CD14-positive monocyte (primary cell): Measurements from ENCODE around the gene LPIN1. TPM values are rescaled to one million over a fixed set of nuclear protein-coding genes. Genes with fewer than 3 reads are reported as not detected.
"Not testable (repeated sequence)": the region's sequence is repeated elsewhere in the genome, so short reads cannot be mapped to it uniquely, and the experiment has no call there.

Experiments
- DNase-seq, 3 donors: peaks; one replicate each; pipeline ENCODE4 v3.0.0-alpha.2; 2011 to 2022
- H2AFZ ChIP-seq: 2 replicates; pipeline ENCODE4 v1.6.0; 2012; ENCODE audit warnings: mild to moderate bottlenecking, low read depth, low read length, inconsistent platforms; ENCODE audit not compliant: insufficient read depth, poor library complexity, severe bottlenecking
- H3K27ac ChIP-seq, 2 donors: 1 replicate in 1 of 2; 2 replicates in 1 of 2; pipeline ENCODE4 v1.5.1; 2012 to 2013; ENCODE audit warnings: low read length in 2 of 2, control low read depth in 1 of 2, inconsistent platforms in 1 of 2, low read depth in 1 of 2, mild to moderate bottlenecking in 1 of 2
- H3K27me3 ChIP-seq, 2 donors: one replicate each; pipeline versions ENCODE4 v1.6.0 to v1.6.1; 2011 to 2013; ENCODE audit warnings: low read length in 2 of 2; ENCODE audit not compliant: control insufficient read depth in 2 of 2, insufficient read depth in 2 of 2
- H3K36me3 ChIP-seq, 2 donors: replicated peaks in 1 of 2; 1 replicate in 1 of 2; 2 replicates in 1 of 2; pipeline versions ENCODE4 v1.5.1 to v1.6.1; 2012 to 2013; ENCODE audit warnings: low read length in 2 of 2, control low read depth in 1 of 2, inconsistent platforms in 1 of 2, mild to moderate bottlenecking in 1 of 2; ENCODE audit not compliant: insufficient read depth in 2 of 2, control insufficient read depth in 1 of 2
- H3K4me1 ChIP-seq, 2 donors: 1 replicate in 1 of 2; 2 replicates in 1 of 2; pipeline versions ENCODE4 v1.5.1 to v1.6.1; 2012 to 2013; ENCODE audit warnings: low read length in 2 of 2, control low read depth in 1 of 2, inconsistent platforms in 1 of 2, mild to moderate bottlenecking in 1 of 2, moderate library complexity in 1 of 2; ENCODE audit not compliant: insufficient read depth in 2 of 2, control insufficient read depth in 1 of 2
- H3K4me2 ChIP-seq: replicated peaks from 2 replicates; pipeline ENCODE3; 2012; ENCODE audit warnings: low read length, moderate library complexity, mild to moderate bottlenecking; ENCODE audit not compliant: poor library complexity, severe bottlenecking; ENCODE audit errors: extremely low read depth
- H3K4me3 ChIP-seq, 3 experiments: fragments of 200-600 bp in 1 of 3; sonication (generic) in 1 of 3; replicated peaks in 1 of 3; 1 replicate in 2 of 3; 2 replicates in 1 of 3; pipeline ENCODE4 v1.5.1; 2011 to 2013; ENCODE audit warnings: low read length in 3 of 3, mild to moderate bottlenecking in 3 of 3, control low read depth in 2 of 3, low read depth in 2 of 3, inconsistent platforms in 1 of 3, moderate library complexity in 1 of 3
- H3K79me2 ChIP-seq: 2 replicates; pipeline ENCODE4 v1.6.0; 2012; ENCODE audit warnings: mild to moderate bottlenecking, control low read depth, inconsistent platforms, low read length, moderate library complexity; ENCODE audit not compliant: insufficient read depth
- H3K9ac ChIP-seq: 2 replicates; pipeline ENCODE4 v1.6.0; 2017; ENCODE audit warnings: low read length, mild to moderate bottlenecking; ENCODE audit not compliant: insufficient read depth, poor library complexity, severe bottlenecking
- H3K9me3 ChIP-seq, 2 donors: replicated peaks in 1 of 2; 1 replicate in 1 of 2; 2 replicates in 1 of 2; pipeline versions ENCODE4 v1.5.1 to v1.6.1; 2012 to 2013; ENCODE audit warnings: low read length in 2 of 2, control low read depth in 1 of 2; ENCODE audit not compliant: control insufficient read depth in 1 of 2, insufficient read depth in 1 of 2
- H4K20me1 ChIP-seq: 2 replicates; pipeline ENCODE4 v1.6.0; 2012; ENCODE audit warnings: mild to moderate bottlenecking, low read length, control low read depth, moderate library complexity; ENCODE audit not compliant: insufficient read depth
- H3K27ac Mint-ChIP-seq, 7 donors: one replicate each; pipeline ENCODE4 v1.8.0; 2020; ENCODE audit warnings: mild to moderate bottlenecking in 7 of 7, mixed read lengths in 7 of 7, moderate library complexity in 6 of 7, inconsistent platforms in 2 of 7
- H3K27me3 Mint-ChIP-seq, 3 donors: one replicate each; pipeline ENCODE4 v1.8.0; 2021 to 2022; ENCODE audit warnings: low read depth in 3 of 3, mild to moderate bottlenecking in 3 of 3, mixed read lengths in 3 of 3, moderate library complexity in 3 of 3, inconsistent platforms in 1 of 3
- H3K36me3 Mint-ChIP-seq, 2 donors: one replicate each; pipeline ENCODE4 v1.8.0; 2020; ENCODE audit warnings: mixed read lengths in 2 of 2, inconsistent platforms in 1 of 2, mild to moderate bottlenecking in 1 of 2
- H3K4me1 Mint-ChIP-seq: one replicate; pipeline ENCODE4 v1.8.0; 2020; ENCODE audit warnings: mild to moderate bottlenecking, mixed read lengths
- H3K4me3 Mint-ChIP-seq, 2 donors: one replicate each; pipeline ENCODE4 v1.8.0; 2020; ENCODE audit warnings: mild to moderate bottlenecking in 2 of 2, mixed read lengths in 2 of 2, moderate library complexity in 1 of 2
- H3K9me3 Mint-ChIP-seq, 7 donors: one replicate each; pipeline ENCODE4 v1.8.0; 2020 to 2022; ENCODE audit warnings: mixed read lengths in 7 of 7, mild to moderate bottlenecking in 6 of 7, moderate library complexity in 6 of 7, inconsistent platforms in 2 of 7
- WGBS: methylation state at CpG from one replicate; pipeline ENCODE4 v1.1.5; 2013; ENCODE audit warnings: missing lambda C conversion rate; ENCODE audit not compliant: insufficient coverage; 5-methylcytosine and 5-hydroxymethylcytosine counted together
- intact Hi-C, 2 donors: fragments of 100-400 bp; cut with micrococcal nuclease; formaldehyde crosslinking; loops; one replicate each; pipeline versions ENCODE4 v1.15.0 to v1.15.1; 2023
- polyA plus RNA-seq, 3 donors: library from polyadenylated mRNA; depleted of rRNA in 1 of 3; unstranded in 2 of 3; stranded (reverse) in 1 of 3; fragments of 300-500 nt in 2 of 3; fragments of >200 nt in 1 of 3; fragmentation: Illumina TruSeq in 2 of 3; gene quantifications; 1 replicate in 2 of 3; 2 replicates in 1 of 3; pipeline ENCODE4 v1.2.3, GENCODE V29; 2012 to 2021
- TF ChIP-seq, protein P1 (sequence below): fragments of 200-600 bp; IDR thresholded peaks from one replicate; pipeline ENCODE4 v1.8.0; 2022; ENCODE audit warnings: antibody characterized with exemption, mild to moderate bottlenecking

LPIN1 gene
- polyA plus RNA-seq, 3 donors = 1.8 to 17.6 (median 2.7) TPM

DNA sequence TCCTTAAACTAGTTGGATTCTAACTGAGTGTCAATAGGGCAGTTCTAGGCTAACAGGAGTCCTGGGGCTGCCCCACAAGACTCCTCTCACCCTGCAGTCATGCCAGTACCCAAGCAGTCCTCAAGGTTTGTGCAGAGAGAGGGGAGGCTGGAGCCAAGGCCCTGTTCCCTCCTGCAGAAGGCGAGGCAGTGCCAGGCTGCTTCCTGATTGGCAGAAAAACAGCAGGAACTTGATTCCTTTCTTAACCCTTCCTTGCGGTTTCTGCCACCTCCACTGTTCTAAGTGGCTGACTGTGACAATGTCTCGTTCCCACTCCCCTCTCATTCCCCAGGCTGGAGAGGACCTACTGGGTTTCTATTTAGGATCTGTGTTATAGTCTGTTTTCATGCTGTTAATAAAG is 75.3 kb downstream of the LPIN1 start:
- no peak overlapping the region for H3K9ac ChIP-seq
- Mint-ChIP-seq H3K4me3 (no peak overlapping the region), H3K4me1 (no peaks in the 10 kb centered on the region), H3K36me3 (peaks cover 79 to 90% of the 10 kb centered on the region in 2 donors), H3K27ac (no peak overlapping the region), H3K9me3 (peaks cover 0 to 5% (median 2%) of the 10 kb centered on the region in 7 donors), H3K27me3 (no peaks in the 10 kb centered on the region)
- H3K27ac ChIP-seq = no peak overlapping the region
- no peaks in the 10 kb centered on the region for H3K27me3 ChIP-seq
- H3K4me1 ChIP-seq = no peaks in the 10 kb centered on the region
- intact Hi-C loops = no loop called here
- WGBS = no CpG with 5 or more reads among the region's 3 CpGs
- TF ChIP-seq, protein P1, sequence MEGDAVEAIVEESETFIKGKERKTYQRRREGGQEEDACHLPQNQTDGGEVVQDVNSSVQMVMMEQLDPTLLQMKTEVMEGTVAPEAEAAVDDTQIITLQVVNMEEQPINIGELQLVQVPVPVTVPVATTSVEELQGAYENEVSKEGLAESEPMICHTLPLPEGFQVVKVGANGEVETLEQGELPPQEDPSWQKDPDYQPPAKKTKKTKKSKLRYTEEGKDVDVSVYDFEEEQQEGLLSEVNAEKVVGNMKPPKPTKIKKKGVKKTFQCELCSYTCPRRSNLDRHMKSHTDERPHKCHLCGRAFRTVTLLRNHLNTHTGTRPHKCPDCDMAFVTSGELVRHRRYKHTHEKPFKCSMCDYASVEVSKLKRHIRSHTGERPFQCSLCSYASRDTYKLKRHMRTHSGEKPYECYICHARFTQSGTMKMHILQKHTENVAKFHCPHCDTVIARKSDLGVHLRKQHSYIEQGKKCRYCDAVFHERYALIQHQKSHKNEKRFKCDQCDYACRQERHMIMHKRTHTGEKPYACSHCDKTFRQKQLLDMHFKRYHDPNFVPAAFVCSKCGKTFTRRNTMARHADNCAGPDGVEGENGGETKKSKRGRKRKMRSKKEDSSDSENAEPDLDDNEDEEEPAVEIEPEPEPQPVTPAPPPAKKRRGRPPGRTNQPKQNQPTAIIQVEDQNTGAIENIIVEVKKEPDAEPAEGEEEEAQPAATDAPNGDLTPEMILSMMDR = no peak
- H3K79me2 ChIP-seq = no peaks in the 10 kb centered on the region
- H3K36me3 ChIP-seq = peaks cover 27 to 83% of the 10 kb centered on the region in 2 donors
- DNase-seq = no peak
- H2AFZ ChIP-seq = no peak overlapping the region
- no peaks in the 10 kb centered on the region for H3K9me3 ChIP-seq
- no peak overlapping the region for H3K4me2 ChIP-seq
- H4K20me1 ChIP-seq = no peaks in the 10 kb centered on the region
- no peak overlapping the region for H3K4me3 ChIP-seq

DNA sequence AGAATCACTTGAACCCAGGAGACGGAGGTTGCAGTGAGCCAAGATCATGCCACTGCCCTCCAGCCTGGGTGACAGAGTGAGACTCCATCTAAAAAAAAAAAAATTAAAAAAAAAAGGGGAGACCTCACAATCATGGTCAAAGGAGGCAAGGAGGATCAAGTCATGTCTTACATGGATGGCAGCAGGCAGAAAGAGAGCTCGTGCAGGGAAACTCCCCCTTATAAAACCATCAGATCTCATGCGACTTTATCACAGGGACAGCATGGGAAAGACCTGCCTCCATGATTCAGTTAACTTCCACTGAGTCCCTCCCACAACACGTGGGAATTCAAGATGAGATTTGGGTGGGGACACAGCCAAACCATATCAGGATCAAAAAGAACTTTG is 75.9 kb downstream of the LPIN1 start:
- H3K9ac ChIP-seq, intact Hi-C loops, H3K4me1 ChIP-seq, H3K27ac ChIP-seq, H3K4me3 ChIP-seq, H3K79me2 ChIP-seq, H3K27me3 ChIP-seq, H3K4me3 Mint-ChIP-seq, H3K4me2 ChIP-seq, H4K20me1 ChIP-seq, H3K27me3 Mint-ChIP-seq, H2AFZ ChIP-seq, H3K9me3 Mint-ChIP-seq, DNase-seq, H3K27ac Mint-ChIP-seq, H3K9me3 ChIP-seq, H3K4me1 Mint-ChIP-seq: not testable (repeated sequence)
- 100% methylated on average over 1 of the region's 4 CpGs for WGBS
- H3K36me3 ChIP-seq = peaks cover 24 to 83% of the 10 kb centered on the region in 2 donors
- H3K36me3 Mint-ChIP-seq = peaks cover 79 to 89% of the 10 kb centered on the region in 2 donors
